ENCODE results near the gene SLC22A23.
A peak's percentile ranks its signal among the peaks of the same experiment; 100 is the strongest.
"Not testable (repeated sequence)": the region's sequence is repeated elsewhere in the genome, so short reads cannot be mapped to it uniquely, and the experiment has no call there.

The SLC22A23 gene

DNA sequence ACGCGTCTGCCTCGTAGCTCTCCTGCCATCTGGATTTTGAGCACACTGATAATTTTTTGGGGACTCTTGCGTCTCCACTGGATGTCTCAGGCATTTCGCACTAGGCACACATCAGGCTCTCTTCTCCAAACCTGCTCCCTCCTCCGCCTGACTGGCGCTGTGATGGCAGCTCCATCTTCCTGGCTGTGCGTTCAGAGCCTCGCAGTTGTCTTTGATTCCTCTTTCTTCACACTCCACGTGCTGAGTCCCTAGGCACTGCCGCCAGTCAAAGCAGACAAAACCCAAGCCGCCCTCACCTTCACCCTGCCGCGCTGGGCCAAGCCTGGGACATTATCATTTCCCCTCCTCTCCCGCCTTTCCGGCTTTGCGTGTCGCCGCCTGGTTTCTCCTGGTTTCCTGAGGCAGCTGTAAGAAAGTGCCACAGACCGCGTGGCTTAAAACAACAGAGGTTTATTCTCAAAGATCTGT is 197.3 kb downstream of the SLC22A23 start:
- peak; percentile 43 for DNase-seq

DNA sequence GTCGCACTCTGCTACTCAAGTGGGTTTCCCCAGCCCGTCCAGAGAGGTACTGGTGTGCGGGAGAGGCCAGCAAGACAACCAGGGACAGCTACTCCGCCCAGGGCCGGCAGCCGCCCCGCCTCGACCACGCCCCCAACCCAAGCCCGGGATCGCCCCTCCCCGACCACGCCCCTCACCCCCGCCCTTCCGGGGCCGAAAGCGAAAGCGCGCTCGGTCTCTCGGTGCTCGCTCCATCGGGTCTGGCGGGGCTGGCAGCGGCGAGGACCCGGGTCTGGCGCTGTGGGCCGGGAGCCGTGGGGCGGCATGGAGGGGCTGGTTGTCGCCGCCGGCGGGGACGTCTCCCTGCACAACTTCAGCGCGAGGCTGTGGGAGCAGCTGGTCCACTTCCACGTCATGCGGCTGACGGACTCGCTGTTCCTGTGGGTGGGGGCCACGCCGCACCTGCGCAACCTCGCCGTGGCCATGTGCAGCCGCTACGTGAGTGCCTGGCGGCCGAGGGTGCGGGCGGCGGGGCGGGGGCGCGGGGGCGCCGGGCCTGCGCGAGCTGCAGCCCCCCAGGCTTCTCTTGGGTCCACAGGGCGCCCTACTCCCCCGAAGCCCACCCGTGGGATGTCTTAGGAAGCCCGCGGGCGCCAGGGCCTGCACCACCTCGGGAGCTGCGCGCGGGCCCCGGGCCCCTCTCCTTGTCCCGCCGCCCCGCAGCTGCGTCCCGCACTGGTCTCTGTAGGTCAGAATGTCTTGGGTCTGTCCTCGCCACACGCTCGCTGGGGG is 197.9 kb downstream of the SLC22A23 start, which contains the start of gene PSMG4:
Gene PSMG4, plus strand, starts transcription at position 228 of the 771 bp plus-strand sequence. Its CDS starts 76 bp downstream, at position 304.
- peak; percentile 98 for DNase-seq

DNA sequence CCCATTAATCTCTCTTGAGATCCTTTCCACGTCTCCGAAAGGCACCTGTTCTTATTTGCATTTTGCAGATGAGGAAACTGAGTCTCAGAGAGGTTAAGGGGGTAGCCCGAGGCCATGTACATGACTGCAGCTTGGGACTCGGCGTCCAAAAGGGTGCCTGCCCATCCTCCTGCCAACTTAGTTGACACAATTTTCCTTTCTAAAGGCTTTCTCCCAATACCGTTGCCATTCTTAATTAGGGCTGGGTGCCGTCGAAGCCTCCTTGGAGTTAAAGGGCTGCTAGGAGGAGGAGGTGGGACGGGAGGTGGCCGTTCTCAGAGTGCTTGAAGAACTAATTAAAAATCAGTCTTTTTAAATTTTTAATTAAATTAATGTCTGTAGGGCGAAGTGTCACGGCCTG is 198.6 kb downstream of the SLC22A23 start:
- no peak for DNase-seq

GRCh38 chr6:3253597-3253961 is 203.3 kb downstream of the SLC22A23 start:
- no peak for DNase-seq

DNA sequence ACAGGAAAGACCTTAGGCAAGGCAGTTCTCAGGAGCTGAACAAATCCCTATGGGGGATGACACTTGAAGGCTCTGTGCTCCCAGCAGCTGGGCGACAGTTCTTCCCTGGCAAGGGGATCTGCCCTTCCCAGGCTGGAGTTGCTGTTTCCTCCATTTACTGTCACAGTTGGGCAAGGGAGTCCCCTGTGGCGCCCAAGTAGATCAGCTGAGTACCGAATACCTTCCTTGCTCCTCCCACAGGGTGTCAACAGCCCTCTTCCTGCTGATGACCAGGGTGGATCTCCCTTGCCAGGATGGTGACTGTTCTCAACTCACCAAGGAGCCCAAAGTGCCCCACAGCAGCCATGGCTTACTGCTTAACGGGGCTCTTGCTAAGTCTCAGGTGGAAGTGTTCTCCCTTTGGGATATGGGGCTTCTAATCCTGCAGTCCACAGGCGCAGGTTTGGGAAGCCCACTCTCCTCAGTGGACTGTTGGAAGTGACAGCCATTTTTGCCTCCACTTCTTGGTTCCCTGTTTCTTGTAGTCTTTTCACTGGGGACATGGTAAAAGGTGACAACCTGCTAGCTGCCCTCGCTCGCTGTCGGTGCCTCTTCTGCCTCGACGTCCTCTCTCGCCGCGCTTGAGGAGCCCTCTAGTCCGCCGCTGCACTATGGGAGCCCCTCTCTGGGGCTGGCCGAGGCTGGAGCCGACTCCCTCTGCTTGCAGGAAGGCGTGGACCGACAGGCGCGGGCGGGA is 203.8 kb downstream of the SLC22A23 start:
- no peak for DNase-seq

DNA sequence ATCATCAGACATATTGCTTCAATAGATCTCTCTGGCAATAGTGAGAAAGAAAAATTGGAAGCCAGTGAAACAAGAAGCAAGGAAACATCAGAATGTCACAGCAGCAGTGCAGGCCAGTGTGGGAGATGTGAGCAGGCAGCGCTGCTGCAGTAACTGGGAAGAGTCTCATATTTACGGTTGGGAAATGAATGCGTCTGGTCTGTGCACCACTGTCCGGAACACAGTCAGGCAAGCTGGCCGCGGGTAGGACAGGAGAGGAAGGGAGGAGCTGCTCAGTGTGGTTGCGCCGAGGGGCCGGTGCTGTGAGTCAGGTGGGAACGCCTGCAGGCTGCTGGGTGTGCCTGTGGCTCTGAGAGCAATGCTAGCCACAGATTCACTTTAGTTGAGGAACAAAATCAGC is 204.5 kb downstream of the SLC22A23 start:
- DNase-seq: no peak

DNA sequence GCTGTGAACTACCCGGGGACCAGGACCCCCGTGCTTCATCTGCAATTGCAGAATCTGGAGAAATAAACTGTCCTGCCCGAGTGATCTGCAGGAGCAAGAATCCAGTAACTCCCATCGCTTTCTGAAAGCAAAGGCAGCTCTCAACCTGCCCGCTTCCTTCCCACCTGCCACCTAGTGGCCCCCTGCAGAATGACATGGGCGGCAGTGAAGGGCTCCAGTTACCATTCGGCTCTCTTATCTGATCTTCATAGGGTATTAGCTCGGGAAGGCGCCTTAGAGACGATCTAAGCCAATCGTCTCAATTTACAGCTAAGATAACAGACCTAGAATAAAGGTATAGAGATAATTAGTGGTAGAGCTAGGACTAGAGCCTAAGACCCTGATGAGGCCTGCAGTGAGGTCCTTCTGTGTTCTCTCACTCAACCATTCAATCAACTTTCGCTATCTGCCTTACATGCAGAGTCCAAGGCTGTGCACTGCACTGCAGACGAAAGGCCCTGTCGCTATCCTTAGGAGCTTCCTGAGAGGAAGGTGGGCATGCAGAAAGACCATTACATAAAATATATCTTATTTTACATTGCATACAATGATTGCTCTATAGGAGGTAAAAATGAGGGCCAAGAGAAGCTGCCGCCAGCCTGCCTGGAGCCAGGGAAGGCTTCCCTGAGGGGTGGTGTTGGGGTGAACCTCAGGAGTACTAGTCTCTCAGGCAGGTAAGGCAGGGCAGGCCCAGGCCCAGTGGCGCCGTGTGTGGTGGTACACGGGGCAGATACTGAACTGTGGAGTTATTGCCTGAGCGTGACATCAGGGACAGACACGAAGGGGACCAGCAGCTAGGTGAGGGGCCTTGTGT is 205.2 kb downstream of the SLC22A23 start:
- peak; percentile 84 for DNase-seq

DNA sequence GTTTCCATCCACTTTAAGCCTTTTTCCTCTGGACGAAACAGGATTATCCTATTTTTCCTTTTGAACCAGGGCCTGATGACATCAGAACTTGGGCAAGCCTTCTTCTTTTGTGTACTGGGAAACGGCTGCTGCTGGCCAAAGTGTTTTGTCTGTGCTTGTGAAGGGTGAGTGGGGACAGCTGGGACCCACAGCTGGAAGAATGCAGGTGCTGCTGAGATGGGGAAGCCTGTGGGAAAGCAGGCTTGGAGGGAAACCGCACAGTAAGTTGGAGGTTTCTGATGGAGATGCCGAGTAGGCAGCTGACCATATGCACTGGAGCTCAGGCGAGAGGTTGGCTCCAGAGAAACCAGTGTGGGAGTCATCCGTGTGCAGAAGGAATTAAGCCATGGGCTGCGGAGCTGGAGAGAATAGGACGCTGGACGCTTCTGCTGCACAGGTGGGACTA is 206.6 kb downstream of the SLC22A23 start:
- DNase-seq: no peak

GRCh38 chr6:3249821-3250220 is 207.0 kb downstream of the SLC22A23 start:
- DNase-seq: no peak

- no peak for DNase-seq
Observed at GRCh38 chr6:3247255-3248146, 209.3 kb downstream of the SLC22A23 start.

GRCh38 chr6:3245216-3245615 is 211.6 kb downstream of the SLC22A23 start:
- no peak for DNase-seq

- DNase-seq: not testable (repeated sequence)
Observed at GRCh38 chr6:3244832-3245161, 212.1 kb downstream of the SLC22A23 start.

GRCh38 chr6:3244003-3244831 is 212.6 kb downstream of the SLC22A23 start:
- no peak for DNase-seq

GRCh38 chr6:3242768-3243167 is 214.1 kb downstream of the SLC22A23 start:
- DNase-seq: no peak

GRCh38 chr6:3241745-3242144 is 215.1 kb downstream of the SLC22A23 start:
- DNase-seq: not testable (repeated sequence)

DNA sequence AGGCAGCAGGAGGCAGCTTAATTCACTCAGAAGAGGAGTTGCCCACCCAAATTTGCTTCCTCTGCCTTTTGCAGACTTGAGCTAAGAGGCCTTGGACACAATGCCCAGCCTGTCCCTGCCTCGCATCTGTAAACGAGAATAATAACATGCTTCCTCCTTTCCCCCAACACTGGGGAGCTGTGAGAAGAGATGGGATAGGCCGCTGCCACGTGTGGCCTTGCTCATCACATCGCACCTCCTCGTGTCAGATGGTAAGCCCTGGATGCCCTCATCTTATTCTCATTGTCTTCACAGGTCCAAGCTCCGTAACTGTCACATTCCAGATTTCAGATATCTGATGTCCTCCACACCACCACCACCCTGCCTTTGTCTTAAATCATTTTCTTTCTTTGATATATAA is 216.3 kb downstream of the SLC22A23 start:
- DNase-seq: no peak

GRCh38 chr6:3239110-3239830 is 217.6 kb downstream of the SLC22A23 start:
- no peak for DNase-seq

DNA sequence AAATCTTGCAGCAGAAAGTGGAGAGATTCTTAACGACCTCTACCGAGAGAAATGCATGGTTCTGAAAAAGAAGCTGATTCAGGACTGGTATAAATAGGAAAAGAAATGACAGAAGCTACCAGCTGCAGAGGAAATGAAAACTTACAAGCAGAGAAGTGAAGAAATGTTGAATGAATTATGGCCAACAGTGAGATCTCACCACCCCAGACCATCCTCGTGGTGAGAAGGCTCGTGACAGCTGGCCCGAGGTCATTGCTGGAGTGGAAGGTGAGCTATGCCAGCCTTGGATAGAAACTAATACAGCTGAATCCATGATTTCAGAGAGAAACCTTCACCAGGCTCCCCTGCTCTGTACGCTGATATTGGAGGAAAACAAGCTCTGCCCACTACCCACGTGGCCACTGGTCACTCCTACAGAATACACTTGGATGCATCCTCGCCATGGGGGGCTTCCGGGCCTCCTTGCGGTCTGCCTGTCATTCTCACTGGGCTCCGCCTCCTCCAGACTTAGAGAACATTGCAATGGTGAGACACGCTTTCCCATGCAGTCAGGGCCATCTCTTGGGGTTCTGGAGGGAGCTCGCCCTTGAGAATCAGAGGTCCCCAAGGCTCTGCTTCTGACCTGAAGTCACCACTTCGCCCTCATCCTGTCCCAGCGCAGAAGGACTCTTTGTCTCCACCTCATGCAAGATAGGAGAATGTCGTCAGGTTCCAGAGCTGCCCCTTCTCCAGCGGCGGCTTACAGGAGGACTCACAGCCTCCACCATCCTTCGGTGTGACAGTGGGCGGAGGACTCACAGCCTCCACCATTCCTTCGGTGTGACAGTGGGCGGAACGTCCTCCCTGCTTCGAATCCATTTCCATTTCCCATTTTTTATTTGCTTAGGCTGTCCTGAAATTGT is 218.8 kb downstream of the SLC22A23 start:
- no peak for DNase-seq

DNA sequence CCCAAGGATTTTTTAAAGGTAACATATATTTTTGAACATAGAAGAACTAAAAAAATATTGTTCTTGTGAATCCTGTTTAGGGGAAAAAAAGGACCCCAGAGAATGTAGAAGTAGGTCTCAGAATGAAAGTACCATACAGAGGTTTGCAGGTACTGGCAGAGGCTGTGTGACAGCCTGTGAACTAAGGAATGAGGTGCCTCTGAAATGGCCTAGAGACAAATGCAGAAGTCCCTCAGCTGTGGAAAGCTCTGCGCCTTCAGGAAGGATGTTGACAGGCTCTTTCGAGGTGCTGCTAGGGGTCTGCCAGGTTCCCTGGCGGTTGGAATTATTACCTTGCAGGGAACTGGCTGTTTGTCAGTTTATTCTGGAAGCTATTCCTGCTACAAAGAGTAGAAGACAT is 220.8 kb downstream of the SLC22A23 start:
- no peak for DNase-seq

Measured in activated CD4-positive, CD25-positive, alpha-beta regulatory T cell treated with anti-CD3 and anti-CD28 coated beads, Interleukin-2, amount 50 U/mL, for 72 hours (primary cell).